IMR-90 (cell line): ENCODE data around the gene C16orf92.

Experiments
- POLR2A ChIP-seq: IDR thresholded peaks from 2 replicates; pipeline ENCODE4 v1.6.1; 2012; ENCODE audit warnings: mild to moderate bottlenecking, low read depth, low read length
- TF ChIP-seq, protein P1 (sequence below): conservative IDR thresholded peaks from 2 replicates; pipeline ENCODE4 v1.5.1; 2012; ENCODE audit warnings: mild to moderate bottlenecking, low read depth, low read length, improper control_type of control experiment

DNA sequence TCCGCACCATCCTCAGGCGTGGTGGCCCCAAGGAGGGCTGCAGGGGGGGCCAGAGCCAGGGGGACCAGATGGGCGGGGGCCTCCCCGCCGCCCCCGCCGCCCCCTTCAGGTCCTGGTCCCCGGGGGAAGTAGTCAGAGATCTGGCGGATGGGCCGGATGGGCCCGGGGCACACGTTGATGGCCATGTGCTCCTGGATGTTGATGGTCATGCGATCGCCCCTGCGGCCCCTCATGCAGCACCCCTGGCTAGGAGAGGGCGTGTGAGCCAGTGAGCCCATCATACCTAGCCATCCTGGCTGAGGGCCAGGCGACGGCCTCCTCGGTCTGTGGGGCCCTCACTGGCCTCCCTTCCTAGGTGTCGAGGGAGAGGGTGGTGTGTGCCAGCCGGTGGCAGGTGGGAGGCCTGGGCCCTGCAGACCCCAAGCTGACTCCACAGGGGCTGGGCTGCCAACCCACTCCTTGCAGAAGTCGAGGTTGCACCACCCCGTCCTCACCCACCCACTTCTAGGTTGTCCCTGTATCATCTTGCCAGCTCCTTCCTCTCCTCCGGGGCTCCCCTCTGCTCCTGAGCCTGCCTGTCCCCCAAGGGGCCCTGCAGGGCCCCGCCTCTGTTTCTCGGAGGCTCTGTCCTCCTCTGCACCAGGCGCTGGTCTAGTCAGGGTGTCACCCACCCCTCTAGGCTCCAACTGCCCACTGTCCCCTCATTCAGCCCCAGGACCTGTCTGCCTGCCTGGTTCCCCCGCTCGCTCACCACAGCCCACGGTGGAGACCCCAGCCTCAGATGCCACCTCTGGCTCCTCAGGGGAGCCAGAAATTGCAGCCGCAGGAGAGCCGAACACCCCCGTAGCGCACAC is 12.8 kb upstream of the C16orf92 start:
- TF ChIP-seq, protein P1, sequence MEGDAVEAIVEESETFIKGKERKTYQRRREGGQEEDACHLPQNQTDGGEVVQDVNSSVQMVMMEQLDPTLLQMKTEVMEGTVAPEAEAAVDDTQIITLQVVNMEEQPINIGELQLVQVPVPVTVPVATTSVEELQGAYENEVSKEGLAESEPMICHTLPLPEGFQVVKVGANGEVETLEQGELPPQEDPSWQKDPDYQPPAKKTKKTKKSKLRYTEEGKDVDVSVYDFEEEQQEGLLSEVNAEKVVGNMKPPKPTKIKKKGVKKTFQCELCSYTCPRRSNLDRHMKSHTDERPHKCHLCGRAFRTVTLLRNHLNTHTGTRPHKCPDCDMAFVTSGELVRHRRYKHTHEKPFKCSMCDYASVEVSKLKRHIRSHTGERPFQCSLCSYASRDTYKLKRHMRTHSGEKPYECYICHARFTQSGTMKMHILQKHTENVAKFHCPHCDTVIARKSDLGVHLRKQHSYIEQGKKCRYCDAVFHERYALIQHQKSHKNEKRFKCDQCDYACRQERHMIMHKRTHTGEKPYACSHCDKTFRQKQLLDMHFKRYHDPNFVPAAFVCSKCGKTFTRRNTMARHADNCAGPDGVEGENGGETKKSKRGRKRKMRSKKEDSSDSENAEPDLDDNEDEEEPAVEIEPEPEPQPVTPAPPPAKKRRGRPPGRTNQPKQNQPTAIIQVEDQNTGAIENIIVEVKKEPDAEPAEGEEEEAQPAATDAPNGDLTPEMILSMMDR, result no peak
- TF ChIP-seq POLR2A, result no peak
